ENCODE measurements around the gene PCSK6. TPM values are rescaled to one million over a fixed set of nuclear protein-coding genes. Genes with fewer than 3 reads are reported as not detected.

The PCSK6 gene
- total RNA-seq, 4 donors from 2014 or later, result 1.4 to 12.8 (median 6.9) TPM

GRCh38 chr15:101536166-101536874 is 46.8 kb upstream of the PCSK6 start:
- H3K36me3 ChIP-seq, result no peaks in the 10 kb centered on the region

GRCh38 chr15:101535170-101535902 is 45.8 kb upstream of the PCSK6 start:
- Histone ChIP-seq H3K4me3 (no peak overlapping the region), H3K4me1 (no peaks in the 10 kb centered on the region), H3K27ac (no peak overlapping the region), H3K36me3 (no peaks in the 10 kb centered on the region), H3K27me3 (no peaks in the 10 kb centered on the region), H3K9me3 (no peaks in the 10 kb centered on the region)
- TF ChIP-seq POLR2A (IDR thresholded peaks at IDR 0.05) (no peak), CTCF (IDR thresholded peaks at IDR 0.05) (no peak)
- intact Hi-C loops (cut with DNase I; ENCODE audit: low total_unique reads), result no loop called here
- no peak for DNase-seq

More at GRCh38 chr15:101536166-101536874, 46.8 kb upstream of the PCSK6 start:
- H3K27ac ChIP-seq, result no peak overlapping the region
- H3K27me3 ChIP-seq, result no peaks in the 10 kb centered on the region
- no peak overlapping the region for H3K4me3 ChIP-seq
- H3K9me3 ChIP-seq, result no peaks in the 10 kb centered on the region
- intact Hi-C loops (cut with DNase I; ENCODE audit: low total_unique reads), result no loop called here
- no peak for TF ChIP-seq POLR2A (IDR thresholded peaks at IDR 0.05)
- TF ChIP-seq CTCF (IDR thresholded peaks at IDR 0.05), result no peak
- no peaks in the 10 kb centered on the region for H3K4me1 ChIP-seq
- no peak for DNase-seq

GRCh38 chr15:101534376-101534970 is 45.0 kb upstream of the PCSK6 start:
- no peak overlapping the region for H3K27ac ChIP-seq
- TF ChIP-seq CTCF (IDR thresholded peaks at IDR 0.05), result no peak
- no peak for TF ChIP-seq POLR2A (IDR thresholded peaks at IDR 0.05)
- no peaks in the 10 kb centered on the region for H3K9me3 ChIP-seq
- intact Hi-C loops (cut with DNase I; ENCODE audit: low total_unique reads), result no loop called here
- no peaks in the 10 kb centered on the region for H3K27me3 ChIP-seq
- H3K4me3 ChIP-seq, result no peak overlapping the region
- no peaks in the 10 kb centered on the region for H3K36me3 ChIP-seq
- no peaks in the 10 kb centered on the region for H3K4me1 ChIP-seq
- DNase-seq, result no peak

GRCh38 chr15:101533371-101534140 is 44.0 kb upstream of the PCSK6 start:
- no peak for TF ChIP-seq POLR2A (IDR thresholded peaks at IDR 0.05)
- no peak for TF ChIP-seq CTCF (IDR thresholded peaks at IDR 0.05)
- intact Hi-C loops (cut with DNase I; ENCODE audit: low total_unique reads), result no loop called here

More at GRCh38 chr15:101533371-101534140, 44.0 kb upstream of the PCSK6 start:
- no peaks in the 10 kb centered on the region for H3K27me3 ChIP-seq
- H3K9me3 ChIP-seq, result no peaks in the 10 kb centered on the region
- H3K4me1 ChIP-seq, result no peaks in the 10 kb centered on the region
- H3K4me3 ChIP-seq, result no peak overlapping the region
- no peaks in the 10 kb centered on the region for H3K36me3 ChIP-seq
- H3K27ac ChIP-seq, result no peak overlapping the region
- DNase-seq, result no peak

Data from uterus (tissue), 4 donors.